Lower leg skin (tissue), 3 donors: ENCODE measurements around the gene PLPPR5.

Experiments
- POLR2A ChIP-seq, 2 donors: fragments of 450-650 bp; IDR thresholded peaks; one replicate each; pipeline ENCODE4 v1.6.1; 2016 to 2017; ENCODE audit warnings: antibody characterized with exemption in 2 of 2, mild to moderate bottlenecking in 1 of 2, moderate library complexity in 1 of 2
- TF ChIP-seq, protein P1 (sequence below), 3 donors: fragments of 450-650 bp; IDR thresholded peaks; one replicate each; pipeline ENCODE4 v1.5.1; 2016; ENCODE audit warnings: antibody characterized with exemption in 3 of 3, mild to moderate bottlenecking in 3 of 3, moderate library complexity in 2 of 3

GRCh38 chr1:98897479-98897878 lies 107.2 kb downstream of the PLPPR5 start:
- TF ChIP-seq, protein P1, sequence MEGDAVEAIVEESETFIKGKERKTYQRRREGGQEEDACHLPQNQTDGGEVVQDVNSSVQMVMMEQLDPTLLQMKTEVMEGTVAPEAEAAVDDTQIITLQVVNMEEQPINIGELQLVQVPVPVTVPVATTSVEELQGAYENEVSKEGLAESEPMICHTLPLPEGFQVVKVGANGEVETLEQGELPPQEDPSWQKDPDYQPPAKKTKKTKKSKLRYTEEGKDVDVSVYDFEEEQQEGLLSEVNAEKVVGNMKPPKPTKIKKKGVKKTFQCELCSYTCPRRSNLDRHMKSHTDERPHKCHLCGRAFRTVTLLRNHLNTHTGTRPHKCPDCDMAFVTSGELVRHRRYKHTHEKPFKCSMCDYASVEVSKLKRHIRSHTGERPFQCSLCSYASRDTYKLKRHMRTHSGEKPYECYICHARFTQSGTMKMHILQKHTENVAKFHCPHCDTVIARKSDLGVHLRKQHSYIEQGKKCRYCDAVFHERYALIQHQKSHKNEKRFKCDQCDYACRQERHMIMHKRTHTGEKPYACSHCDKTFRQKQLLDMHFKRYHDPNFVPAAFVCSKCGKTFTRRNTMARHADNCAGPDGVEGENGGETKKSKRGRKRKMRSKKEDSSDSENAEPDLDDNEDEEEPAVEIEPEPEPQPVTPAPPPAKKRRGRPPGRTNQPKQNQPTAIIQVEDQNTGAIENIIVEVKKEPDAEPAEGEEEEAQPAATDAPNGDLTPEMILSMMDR (IDR thresholded peaks at IDR 0.05): no peak
- no peak for TF ChIP-seq POLR2A (IDR thresholded peaks at IDR 0.05)
